Measurements from ENCODE around the gene NME3. TPM values are rescaled to one million over a fixed set of nuclear protein-coding genes. Genes with fewer than 3 reads are reported as not detected.

The NME3 gene
- total and polyA plus RNA-seq, 8 donors = 19.9 to 62.9 (median 35.9) TPM

- Histone ChIP-seq H3K27ac (no peak overlapping the region), H3K36me3 (peaks cover 0 to 97% of the 10 kb centered on the region in 2 donors), H3K4me1 (no peaks in the 10 kb centered on the region), H3K9me3 (no peaks in the 10 kb centered on the region), H3K4me3 (no peak overlapping the region), H3K27me3 (no peaks in the 10 kb centered on the region)
- no peak for DNase-seq
- TF ChIP-seq CTCF (IDR thresholded peaks at IDR 0.05) = no peak
- intact Hi-C loops (cut with DNase I) = no loop called here
- ATAC-seq = no peak
These were observed 26.0 kb downstream of the NME3 start for GRCh38 chr16:1745181-1745899.

- H3K4me1 ChIP-seq = no peaks in the 10 kb centered on the region
- peaks cover 0 to 88% of the 10 kb centered on the region in 2 donors for H3K36me3 ChIP-seq
- ATAC-seq (no peak), DNase-seq (no peak)
- H3K27ac ChIP-seq = no peak overlapping the region
- no peak overlapping the region for H3K4me3 ChIP-seq
- intact Hi-C loops (cut with DNase I) = no loop called here
- H3K27me3 ChIP-seq = no peaks in the 10 kb centered on the region
- no peak for TF ChIP-seq CTCF (IDR thresholded peaks at IDR 0.05)
- H3K9me3 ChIP-seq = no peaks in the 10 kb centered on the region
These were observed 27.0 kb downstream of the NME3 start for GRCh38 chr16:1744338-1744840.

- Histone ChIP-seq H3K4me1 (no peaks in the 10 kb centered on the region), H3K36me3 (peaks cover 0 to 80% of the 10 kb centered on the region in 2 donors), H3K27ac (no peak overlapping the region), H3K4me3 (no peak overlapping the region), H3K9me3 (no peaks in the 10 kb centered on the region), H3K27me3 (no peaks in the 10 kb centered on the region)
- TF ChIP-seq CTCF (IDR thresholded peaks at IDR 0.05) = no peak
- intact Hi-C loops (cut with DNase I) = no loop called here
- ATAC-seq = no peak
- no peak for DNase-seq
These were observed 27.7 kb downstream of the NME3 start for GRCh38 chr16:1743376-1744337.

GRCh38 chr16:1741553-1742165 lies 29.7 kb downstream of the NME3 start:
- no peaks in the 10 kb centered on the region for H3K27me3 ChIP-seq
- no peak overlapping the region for H3K27ac ChIP-seq
- intact Hi-C loops (cut with DNase I) = no loop called here
- H3K4me3 ChIP-seq = no peak overlapping the region
- ATAC-seq = no peak
- H3K9me3 ChIP-seq = no peaks in the 10 kb centered on the region
- no peak for TF ChIP-seq CTCF (IDR thresholded peaks at IDR 0.05)
- H3K4me1 ChIP-seq = no peaks in the 10 kb centered on the region
- no peak for DNase-seq
- H3K36me3 ChIP-seq = peaks cover 0 to 60% of the 10 kb centered on the region in 2 donors

All from left lung (tissue), 10 donors.